Liver (tissue), 3 donors: ENCODE results near the gene FBXO34.

Experiments
- TAF1 ChIP-seq: conservative IDR thresholded peaks from 2 replicates; pipeline ENCODE4 v1.6.1; 2016; ENCODE audit warnings: antibody characterized with exemption, mild to moderate bottlenecking
- TF ChIP-seq, protein P1 (sequence below): fragments of 150-350 bp; IDR thresholded peaks from 2 replicates; pipeline ENCODE4 v1.5.1; 2017; ENCODE audit warnings: improper control_type of control experiment, low read depth, low read length; ENCODE audit not compliant: missing input control
- TF ChIP-seq, protein P2 (sequence below): IDR thresholded peaks from 2 replicates; pipeline ENCODE4 v1.6.1; 2016; ENCODE audit warnings: antibody characterized with exemption
- donor health status: healthy.
- donor health status: healthy.

DNA sequence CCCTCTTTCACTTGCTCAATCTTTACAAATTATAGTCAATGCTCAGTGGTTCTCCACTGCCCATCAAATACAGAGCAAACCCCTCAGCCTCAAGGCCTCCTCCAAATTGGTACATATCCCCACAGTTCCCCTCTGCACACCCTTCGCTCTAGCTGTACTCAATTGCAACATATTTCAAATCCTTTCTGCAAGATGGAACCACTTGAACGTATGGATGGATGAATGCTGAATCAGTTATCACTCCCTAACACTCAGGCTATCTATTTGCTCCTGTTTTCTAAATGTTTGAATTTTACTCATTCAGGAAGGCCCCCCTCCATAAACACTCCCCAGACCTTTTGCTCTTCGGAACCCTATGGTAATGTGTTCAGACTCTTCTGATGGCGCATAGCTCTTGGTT is 115.9 kb downstream of the FBXO34 start:
- TF ChIP-seq, protein P1, sequence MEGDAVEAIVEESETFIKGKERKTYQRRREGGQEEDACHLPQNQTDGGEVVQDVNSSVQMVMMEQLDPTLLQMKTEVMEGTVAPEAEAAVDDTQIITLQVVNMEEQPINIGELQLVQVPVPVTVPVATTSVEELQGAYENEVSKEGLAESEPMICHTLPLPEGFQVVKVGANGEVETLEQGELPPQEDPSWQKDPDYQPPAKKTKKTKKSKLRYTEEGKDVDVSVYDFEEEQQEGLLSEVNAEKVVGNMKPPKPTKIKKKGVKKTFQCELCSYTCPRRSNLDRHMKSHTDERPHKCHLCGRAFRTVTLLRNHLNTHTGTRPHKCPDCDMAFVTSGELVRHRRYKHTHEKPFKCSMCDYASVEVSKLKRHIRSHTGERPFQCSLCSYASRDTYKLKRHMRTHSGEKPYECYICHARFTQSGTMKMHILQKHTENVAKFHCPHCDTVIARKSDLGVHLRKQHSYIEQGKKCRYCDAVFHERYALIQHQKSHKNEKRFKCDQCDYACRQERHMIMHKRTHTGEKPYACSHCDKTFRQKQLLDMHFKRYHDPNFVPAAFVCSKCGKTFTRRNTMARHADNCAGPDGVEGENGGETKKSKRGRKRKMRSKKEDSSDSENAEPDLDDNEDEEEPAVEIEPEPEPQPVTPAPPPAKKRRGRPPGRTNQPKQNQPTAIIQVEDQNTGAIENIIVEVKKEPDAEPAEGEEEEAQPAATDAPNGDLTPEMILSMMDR: no peak
- TF ChIP-seq TAF1: no peak
- TF ChIP-seq, protein P2, sequence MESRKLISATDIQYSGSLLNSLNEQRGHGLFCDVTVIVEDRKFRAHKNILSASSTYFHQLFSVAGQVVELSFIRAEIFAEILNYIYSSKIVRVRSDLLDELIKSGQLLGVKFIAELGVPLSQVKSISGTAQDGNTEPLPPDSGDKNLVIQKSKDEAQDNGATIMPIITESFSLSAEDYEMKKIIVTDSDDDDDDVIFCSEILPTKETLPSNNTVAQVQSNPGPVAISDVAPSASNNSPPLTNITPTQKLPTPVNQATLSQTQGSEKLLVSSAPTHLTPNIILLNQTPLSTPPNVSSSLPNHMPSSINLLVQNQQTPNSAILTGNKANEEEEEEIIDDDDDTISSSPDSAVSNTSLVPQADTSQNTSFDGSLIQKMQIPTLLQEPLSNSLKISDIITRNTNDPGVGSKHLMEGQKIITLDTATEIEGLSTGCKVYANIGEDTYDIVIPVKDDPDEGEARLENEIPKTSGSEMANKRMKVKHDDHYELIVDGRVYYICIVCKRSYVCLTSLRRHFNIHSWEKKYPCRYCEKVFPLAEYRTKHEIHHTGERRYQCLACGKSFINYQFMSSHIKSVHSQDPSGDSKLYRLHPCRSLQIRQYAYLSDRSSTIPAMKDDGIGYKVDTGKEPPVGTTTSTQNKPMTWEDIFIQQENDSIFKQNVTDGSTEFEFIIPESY: no peak
